Fibroblast of gingiva (primary cell): ENCODE measurements around the gene ARHGEF38.
"Not testable (repeated sequence)": the region's sequence is repeated elsewhere in the genome, so short reads cannot be mapped to it uniquely, and the experiment has no call there.

Source experiments
- DNase-seq: peaks from one replicate; pipeline ENCODE4 v3.0.0-alpha.2; 2011; ENCODE audit warnings: low read depth

The ARHGEF38 gene

DNA sequence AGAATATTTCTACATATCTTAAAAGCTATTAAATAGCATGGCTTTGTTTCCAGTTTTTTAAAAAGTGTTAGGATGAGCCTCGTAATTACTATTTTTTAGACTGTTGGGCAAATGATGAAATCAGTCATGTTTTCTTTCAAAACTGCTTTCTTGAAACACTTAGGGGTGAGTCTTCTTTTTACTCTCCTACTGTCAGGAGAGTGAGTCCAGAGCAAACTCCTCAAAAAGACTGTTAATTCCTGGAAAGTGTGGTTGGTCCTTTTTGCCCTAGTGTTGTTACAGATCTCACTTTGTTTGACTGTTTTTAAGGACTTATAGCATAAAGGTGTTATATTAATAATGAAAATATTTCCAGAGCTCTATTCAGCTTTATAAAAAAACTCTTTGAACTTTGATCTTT is 162.5 kb downstream of the ARHGEF38 start:
- DNase-seq = no peak

DNA sequence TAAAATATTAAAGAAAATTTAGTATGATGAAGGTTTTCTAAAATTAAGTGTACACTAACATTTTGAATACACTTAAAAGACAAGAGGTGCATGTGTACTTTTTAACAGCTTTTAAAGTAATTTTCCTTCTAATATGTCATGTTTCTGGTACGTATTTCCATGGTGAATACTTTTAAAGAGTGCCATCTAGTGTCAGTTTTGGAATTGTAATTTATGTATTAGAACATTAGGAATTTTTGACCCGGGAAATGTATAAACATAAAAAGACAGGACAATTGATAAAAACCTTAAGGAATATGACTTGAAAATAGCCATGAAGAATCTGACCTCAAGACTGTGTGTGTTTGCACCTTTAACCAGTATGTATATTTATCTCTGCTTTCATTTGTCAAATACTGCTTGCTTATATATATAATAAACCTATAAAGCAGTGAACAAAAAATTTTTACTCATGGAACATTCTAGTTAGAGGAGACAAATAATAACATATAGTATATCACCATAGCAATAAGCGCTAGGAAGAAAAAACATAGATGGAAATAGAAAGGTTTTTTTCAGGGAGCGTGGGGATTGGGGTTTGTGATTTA is 163.4 kb downstream of the ARHGEF38 start:
- peak; percentile 22 for DNase-seq

DNA sequence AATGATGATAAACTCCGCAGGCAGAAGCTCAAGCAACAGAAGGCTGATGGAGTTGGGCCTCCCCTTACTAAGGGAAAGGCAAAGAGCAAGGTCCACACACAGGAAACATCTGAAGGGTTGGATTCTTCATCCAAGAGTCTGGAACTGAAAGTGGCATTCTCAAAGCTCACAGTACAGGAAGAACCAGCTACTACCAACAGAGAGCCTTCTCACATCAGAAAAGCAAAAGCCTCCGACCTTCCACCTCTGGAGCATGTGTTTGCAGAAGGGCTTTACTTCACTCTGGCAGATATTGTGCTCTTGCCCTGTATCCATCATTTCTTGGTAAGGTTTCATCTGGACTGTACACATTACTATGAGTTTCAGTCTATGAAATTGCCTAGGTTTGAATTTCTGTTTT is 166.8 kb downstream of the ARHGEF38 start:
- no peak for DNase-seq

DNA sequence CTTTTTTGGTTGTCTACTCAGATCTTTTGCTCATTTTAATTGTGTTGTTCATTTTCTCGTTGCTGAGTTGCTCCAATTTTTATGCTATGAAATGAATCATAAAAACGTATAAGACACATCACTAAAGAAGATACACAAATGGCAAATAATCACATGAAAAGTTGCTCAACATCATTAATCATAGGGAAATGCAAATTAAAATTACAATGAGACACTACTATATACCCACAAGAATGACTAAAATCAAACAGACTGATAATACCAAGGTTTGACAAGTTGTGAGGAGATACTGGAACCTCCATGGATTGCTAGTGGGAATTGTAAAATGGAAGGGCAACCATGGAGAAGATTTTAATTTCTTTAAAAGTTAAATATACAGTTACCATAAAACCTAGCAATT is 173.2 kb downstream of the ARHGEF38 start:
- no peak for DNase-seq

DNA sequence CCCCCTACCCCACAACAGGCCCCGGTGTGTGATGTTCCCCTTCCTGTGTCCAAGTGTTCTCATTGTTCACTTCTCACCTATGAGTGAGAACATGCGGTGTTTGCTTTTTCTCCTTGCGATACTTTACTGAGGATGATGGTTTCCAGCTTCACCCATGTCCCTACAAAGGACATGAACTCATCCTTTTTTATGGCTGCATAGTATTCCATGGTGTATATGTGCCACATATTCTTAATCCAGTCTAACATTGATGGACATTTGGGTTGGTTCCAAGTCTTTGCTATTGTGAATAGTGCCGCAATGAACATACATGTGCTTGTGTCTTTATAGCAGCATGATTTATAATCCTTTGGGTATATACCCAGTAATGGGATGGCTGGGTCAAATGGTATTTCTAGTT is 177.5 kb downstream of the ARHGEF38 start:
- DNase-seq = not testable (repeated sequence)
